BJ (cell line): Measurements from ENCODE around the gene PHACTR4. TPM values are rescaled to one million over a fixed set of nuclear protein-coding genes. Genes with fewer than 3 reads are reported as not detected.
"Not testable (repeated sequence)": the region's sequence is repeated elsewhere in the genome, so short reads cannot be mapped to it uniquely, and the experiment has no call there.

Experiments
- CTCF ChIA-PET: fragments of 350-600 bp; formaldehyde crosslinking; extraction: SDS; loops from one replicate; lab custom pipeline; 2021; ENCODE audit warnings: antibody characterized with exemption, inconsistent platforms; lab: Yijun Ruan, JAX
- POLR2A ChIA-PET: fragments of 300-600 bp; sonication (Branson Sonifier 250); formaldehyde crosslinking; extraction: SDS; loops from one replicate; lab custom pipeline; 2021; ENCODE audit warnings: antibody characterized with exemption; lab: Charles Lee
- DNase-seq: peaks from one replicate; pipeline ENCODE4 v3.0.0-alpha.2; 2011; ENCODE audit warnings: low read depth
- H3K27me3 ChIP-seq: 2 replicates; pipeline ENCODE4 v1.6.0; 2011; ENCODE audit warnings: low read length; ENCODE audit not compliant: control insufficient read depth, insufficient read depth
- H3K36me3 ChIP-seq: 2 replicates; pipeline ENCODE4 v1.5.1; 2011; ENCODE audit warnings: low read length; ENCODE audit not compliant: control insufficient read depth, insufficient read depth
- H3K4me3 ChIP-seq: 2 replicates; pipeline ENCODE4 v1.5.1; 2011; ENCODE audit warnings: low read depth, mild to moderate bottlenecking, control low read depth, low read length
- polyA plus RNA-seq: library from polyadenylated mRNA; depleted of rRNA; stranded (reverse); fragments of >200 nt; gene quantifications from 2 replicates; pipeline ENCODE4 v1.2.3, GENCODE V29; 2011
- TF ChIP-seq, protein P1 (sequence below): IDR thresholded peaks from 2 replicates; pipeline ENCODE4 v1.5.1; 2011; ENCODE audit warnings: low read depth, mild to moderate bottlenecking, control low read depth, inconsistent platforms, low read length, moderate library complexity; ENCODE audit not compliant: insufficient read depth

Gene PHACTR4
- polyA plus RNA-seq, 1 experiment, result 5.2 TPM

DNA sequence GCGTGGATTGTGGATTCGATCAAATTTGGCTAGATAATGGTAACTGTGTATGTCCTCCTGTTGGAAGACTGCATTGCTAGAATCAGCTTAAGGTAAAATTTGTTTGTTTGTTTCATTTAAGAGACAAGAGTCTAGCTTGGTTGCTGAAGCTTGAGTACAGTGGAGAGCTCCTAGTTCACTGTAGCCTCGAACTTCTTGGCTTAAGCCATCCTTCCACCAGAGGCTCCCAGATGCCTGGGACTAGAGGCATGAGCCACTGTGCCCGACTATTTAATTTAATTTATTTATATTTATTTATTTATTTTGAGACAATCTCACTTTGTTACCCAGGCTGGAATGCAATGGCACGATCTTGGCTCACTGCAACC lies 1.5 kb downstream of the PHACTR4 start:
- ChIA-PET CTCF (interaction anchor here (0.8 to 2.0 kb wide), 3 partner anchors 11 to 213 kb away, joined by 3 to 11 read pairs (median 4); no protein-coding TSS in a partner anchor), POLR2A (interaction anchor here (0.6 to 0.8 kb wide), 2 partner anchors 138 to 232 kb away, joined by 7 to 8 read pairs; no protein-coding TSS in a partner anchor)
- Histone ChIP-seq H3K4me3 (peak overlapping the region; percentile 63), H3K36me3 (no peaks in the 10 kb centered on the region), H3K27me3 (no peaks in the 10 kb centered on the region)
- TF ChIP-seq, protein P1, sequence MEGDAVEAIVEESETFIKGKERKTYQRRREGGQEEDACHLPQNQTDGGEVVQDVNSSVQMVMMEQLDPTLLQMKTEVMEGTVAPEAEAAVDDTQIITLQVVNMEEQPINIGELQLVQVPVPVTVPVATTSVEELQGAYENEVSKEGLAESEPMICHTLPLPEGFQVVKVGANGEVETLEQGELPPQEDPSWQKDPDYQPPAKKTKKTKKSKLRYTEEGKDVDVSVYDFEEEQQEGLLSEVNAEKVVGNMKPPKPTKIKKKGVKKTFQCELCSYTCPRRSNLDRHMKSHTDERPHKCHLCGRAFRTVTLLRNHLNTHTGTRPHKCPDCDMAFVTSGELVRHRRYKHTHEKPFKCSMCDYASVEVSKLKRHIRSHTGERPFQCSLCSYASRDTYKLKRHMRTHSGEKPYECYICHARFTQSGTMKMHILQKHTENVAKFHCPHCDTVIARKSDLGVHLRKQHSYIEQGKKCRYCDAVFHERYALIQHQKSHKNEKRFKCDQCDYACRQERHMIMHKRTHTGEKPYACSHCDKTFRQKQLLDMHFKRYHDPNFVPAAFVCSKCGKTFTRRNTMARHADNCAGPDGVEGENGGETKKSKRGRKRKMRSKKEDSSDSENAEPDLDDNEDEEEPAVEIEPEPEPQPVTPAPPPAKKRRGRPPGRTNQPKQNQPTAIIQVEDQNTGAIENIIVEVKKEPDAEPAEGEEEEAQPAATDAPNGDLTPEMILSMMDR, result no peak
- DNase-seq, result no peak

DNA sequence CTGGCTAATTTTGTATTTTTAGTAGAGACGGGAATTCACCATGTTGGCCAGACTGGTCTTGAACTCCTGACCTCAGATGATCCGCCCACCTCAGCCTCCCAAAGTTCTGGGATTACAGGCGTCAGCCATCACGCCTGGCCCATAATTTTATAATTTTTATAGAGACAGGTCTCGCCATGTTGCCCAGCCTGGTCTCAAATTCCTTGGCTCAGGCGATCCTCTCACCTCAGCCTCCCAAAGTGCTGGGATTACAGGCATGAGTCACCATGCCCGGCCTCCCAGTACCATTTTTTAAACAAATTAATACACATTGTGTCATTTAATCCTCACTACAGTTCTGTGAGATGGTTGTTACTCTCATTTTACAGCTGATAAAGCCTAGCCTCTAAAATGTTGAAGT lies 3.9 kb downstream of the PHACTR4 start:
- DNase-seq, H3K4me3 ChIP-seq, H3K36me3 ChIP-seq, H3K27me3 ChIP-seq, POLR2A ChIA-PET: not testable (repeated sequence)
- CTCF ChIA-PET, result interaction anchor here (0.7 to 1.2 kb wide), 3 partner anchors 11 to 123 kb away, joined by 3 to 9 read pairs (median 4); no protein-coding TSS in a partner anchor

DNA sequence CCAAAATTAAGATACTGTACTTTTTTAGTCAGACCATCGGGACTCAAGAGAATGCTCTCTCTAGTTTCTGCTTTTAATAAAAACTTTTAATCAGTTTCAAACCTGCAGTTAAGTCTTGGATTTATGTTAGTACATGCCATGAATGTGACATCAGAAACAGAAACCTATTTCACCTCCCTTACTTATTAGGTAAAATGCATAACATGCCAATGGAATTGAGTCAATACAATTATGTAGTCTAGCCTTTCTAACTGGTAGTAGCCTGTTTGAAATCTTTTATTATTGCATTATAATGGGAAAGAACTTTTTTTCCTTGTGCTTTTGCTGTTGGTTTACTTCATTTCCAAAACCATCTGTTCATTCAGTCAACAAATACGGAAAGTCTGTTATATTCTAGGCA lies 4.8 kb downstream of the PHACTR4 start:
- CTCF ChIA-PET, result interaction anchor here (0.7 to 1.2 kb wide), 3 partner anchors 11 to 122 kb away, joined by 3 to 9 read pairs (median 4); no protein-coding TSS in a partner anchor
- Histone ChIP-seq H3K36me3 (no peaks in the 10 kb centered on the region), H3K27me3 (no peaks in the 10 kb centered on the region), H3K4me3 (no peak overlapping the region)
- no peak for DNase-seq
- TF ChIP-seq, protein P1, result no peak
- POLR2A ChIA-PET, result interaction anchor here (0.6 kb wide), 1 partner anchor 269 kb away, joined by 12 read pairs; no protein-coding TSS in a partner anchor

DNA sequence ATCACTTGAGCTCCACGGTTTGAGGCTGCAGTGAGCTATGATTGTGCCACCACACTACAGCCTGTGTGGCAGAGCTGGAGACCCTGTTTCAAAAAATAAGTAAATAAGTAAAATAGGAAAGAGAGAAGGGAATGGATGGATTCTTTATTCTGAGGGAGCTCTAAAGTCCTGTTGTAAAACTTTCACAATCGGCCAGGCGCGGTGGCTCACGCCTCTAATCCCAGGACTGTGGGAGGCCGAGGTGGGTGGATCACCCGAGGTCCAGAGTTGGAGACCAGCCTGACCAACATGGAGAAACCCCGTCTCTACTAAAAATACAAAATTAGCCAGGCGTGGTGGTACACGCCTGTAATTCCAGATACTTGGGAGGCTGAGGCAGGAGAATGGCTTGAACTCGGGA lies 6.1 kb downstream of the PHACTR4 start:
- H3K36me3 ChIP-seq, H3K4me3 ChIP-seq, POLR2A ChIA-PET, H3K27me3 ChIP-seq, CTCF ChIA-PET, DNase-seq: not testable (repeated sequence)

DNA sequence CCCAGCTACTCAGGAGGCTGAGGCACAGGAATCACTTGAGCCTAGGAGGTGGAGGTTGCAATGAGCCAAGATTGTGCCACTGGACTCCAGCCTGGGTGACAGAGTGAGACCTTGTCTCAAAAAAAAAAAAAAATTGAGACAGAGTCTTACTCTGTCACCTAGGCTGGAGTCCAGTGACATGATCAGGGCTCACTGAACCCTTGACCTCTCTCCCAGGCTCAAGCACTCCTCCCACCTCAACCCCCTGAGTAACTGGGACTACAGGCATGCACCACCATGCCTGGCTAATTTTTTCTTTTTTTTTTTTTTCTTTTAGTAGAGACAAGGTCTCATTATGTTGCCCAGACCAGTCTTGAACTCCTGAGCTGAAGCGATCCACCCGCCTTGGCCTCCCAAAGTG lies 6.7 kb downstream of the PHACTR4 start:
- H3K36me3 ChIP-seq, POLR2A ChIA-PET, H3K27me3 ChIP-seq, H3K4me3 ChIP-seq, DNase-seq, CTCF ChIA-PET: not testable (repeated sequence)

DNA sequence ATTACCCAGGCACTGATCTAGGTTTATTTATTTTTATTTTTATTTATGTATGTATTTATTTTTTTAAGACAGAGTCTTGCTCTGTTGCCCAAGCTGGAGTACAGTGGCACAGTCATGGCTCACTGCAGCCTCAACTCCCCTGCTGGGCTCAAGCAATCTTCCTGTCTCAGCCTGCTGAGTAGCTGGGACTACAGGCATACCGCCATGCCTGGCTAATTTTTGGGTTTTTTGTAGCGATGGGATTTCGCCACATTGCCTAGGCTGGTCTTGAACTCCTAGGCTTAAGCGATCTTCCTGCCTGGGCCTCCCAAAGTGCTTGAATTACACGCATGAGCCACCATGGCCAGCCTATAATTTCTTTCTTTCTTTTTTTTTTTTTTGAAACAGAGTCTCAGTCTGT lies 9.4 kb downstream of the PHACTR4 start:
- no peak overlapping the region for H3K4me3 ChIP-seq
- H3K36me3 ChIP-seq, result no peaks in the 10 kb centered on the region
- no peaks in the 10 kb centered on the region for H3K27me3 ChIP-seq
- TF ChIP-seq, protein P1, result no peak
- DNase-seq, result no peak
- ChIA-PET POLR2A (no interaction called here), CTCF (no interaction called here)

DNA sequence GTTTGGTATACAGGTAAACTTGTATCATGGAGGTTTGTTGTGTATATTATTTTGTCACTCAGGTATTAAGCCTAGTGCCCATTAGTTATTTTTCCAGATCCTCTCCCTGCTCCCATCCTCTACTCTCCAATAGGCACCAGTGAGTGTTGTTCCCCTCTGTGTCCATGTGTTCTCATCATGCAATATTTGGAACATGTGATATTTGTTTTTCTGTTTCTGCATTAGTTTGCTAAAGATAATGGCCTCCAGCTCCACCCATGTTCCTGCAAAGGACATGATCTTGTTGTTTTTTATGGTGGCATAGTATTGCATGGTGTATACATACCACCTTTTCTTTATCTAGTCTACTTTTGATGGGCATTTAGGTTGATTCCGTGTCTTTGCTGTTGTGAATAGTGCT lies 10.9 kb downstream of the PHACTR4 start:
- CTCF ChIA-PET, result no interaction called here
- Histone ChIP-seq H3K4me3 (no peak overlapping the region), H3K27me3 (no peaks in the 10 kb centered on the region), H3K36me3 (no peaks in the 10 kb centered on the region)
- TF ChIP-seq, protein P1, result no peak
- POLR2A ChIA-PET, result no interaction called here
- no peak for DNase-seq

DNA sequence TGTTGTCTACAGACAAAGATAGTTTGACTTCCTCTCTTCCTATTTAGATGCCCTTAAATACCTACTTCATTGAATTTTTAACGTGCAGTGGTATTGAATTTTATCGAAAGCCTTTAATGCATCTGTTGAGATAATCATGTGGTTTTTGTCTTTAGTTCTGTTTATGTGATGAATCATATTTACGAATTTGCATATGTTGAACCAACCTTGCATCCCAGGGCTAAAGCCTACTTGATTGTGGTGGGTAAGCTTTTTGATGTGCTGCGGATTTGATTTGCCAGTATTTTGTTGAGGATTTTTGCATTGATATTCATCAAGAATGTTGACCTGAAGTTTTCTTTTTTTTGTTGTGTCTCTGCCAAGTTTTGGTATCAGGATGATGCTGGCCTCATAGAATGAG lies 14.2 kb downstream of the PHACTR4 start:
- DNase-seq, H3K36me3 ChIP-seq, H3K27me3 ChIP-seq, POLR2A ChIA-PET, H3K4me3 ChIP-seq: not testable (repeated sequence)
- CTCF ChIA-PET, result interaction anchor here (1.6 kb wide), 1 partner anchor 24 kb away, joined by 4 read pairs; no protein-coding TSS in a partner anchor
